Vagina (tissue), 2 donors: ENCODE measurements around the gene EBF4. TPM values are rescaled to one million over a fixed set of nuclear protein-coding genes. Genes with fewer than 3 reads are reported as not detected.

Experiments used
- DNase-seq, 2 donors: peaks; one replicate each; pipeline ENCODE4 v3.0.0-alpha.2; 2017; ENCODE audit errors: extremely low spot score in 2 of 2
- H3K27ac ChIP-seq: fragments of 200-600 bp; sonication (generic); one replicate; pipeline ENCODE4 v1.5.1; 2019
- H3K27me3 ChIP-seq: fragments of 200-600 bp; sonication (generic); one replicate; pipeline ENCODE4 v1.5.1; 2019
- H3K36me3 ChIP-seq, 2 donors: fragments of 200-600 bp; sonication (generic); one replicate each; pipeline ENCODE4 v1.5.1; 2017 to 2019
- H3K4me1 ChIP-seq: fragments of 200-600 bp; sonication (generic); one replicate; pipeline ENCODE4 v1.5.1; 2019
- H3K4me3 ChIP-seq, 2 donors: fragments of 200-600 bp; sonication (generic); 1 replicate in 1 of 2; 2 replicates in 1 of 2; pipeline ENCODE4 v1.5.1; 2016 to 2019
- H3K9me3 ChIP-seq: fragments of 200-600 bp; sonication (generic); one replicate; pipeline ENCODE4 v1.5.1; 2019
- POLR2A ChIP-seq, 2 donors: fragments of 450-650 bp; IDR thresholded peaks; one replicate each; pipeline ENCODE4 v1.6.1; 2017; ENCODE audit warnings: antibody characterized with exemption in 2 of 2, mild to moderate bottlenecking in 2 of 2, moderate library complexity in 2 of 2
- POLR2AphosphoS5 ChIP-seq, 2 donors: sonication (generic); formaldehyde crosslinking; IDR thresholded peaks; one replicate each; pipeline ENCODE4 v1.9.0; 2017; ENCODE audit warnings: antibody characterized with exemption in 2 of 2, mild to moderate bottlenecking in 2 of 2, low read depth in 1 of 2; ENCODE audit not compliant: insufficient read depth in 1 of 2
- intact Hi-C: fragments of 100-400 bp; cut with DNase I; formaldehyde crosslinking; loops from one replicate; pipeline ENCODE4 v1.15.1; 2023
- total RNA-seq: library from RNA; depleted of rRNA; stranded (reverse); fragments of >200 nt; gene quantifications from one replicate; pipeline ENCODE4 v1.2.3, GENCODE V29; 2016
- TF ChIP-seq, protein P1 (sequence below), 3 experiments: fragments of 450-650 bp in 2 of 3; fragments of 200-600 bp in 1 of 3; sonication (generic) in 1 of 3; IDR thresholded peaks; one replicate each; pipeline ENCODE4 v1.5.1; 2017 to 2019; ENCODE audit warnings: antibody characterized with exemption in 3 of 3, mild to moderate bottlenecking in 2 of 3, moderate library complexity in 2 of 3

EBF4 gene
- total RNA-seq, 1 donor from 2014 or later: 23.1 TPM

DNA sequence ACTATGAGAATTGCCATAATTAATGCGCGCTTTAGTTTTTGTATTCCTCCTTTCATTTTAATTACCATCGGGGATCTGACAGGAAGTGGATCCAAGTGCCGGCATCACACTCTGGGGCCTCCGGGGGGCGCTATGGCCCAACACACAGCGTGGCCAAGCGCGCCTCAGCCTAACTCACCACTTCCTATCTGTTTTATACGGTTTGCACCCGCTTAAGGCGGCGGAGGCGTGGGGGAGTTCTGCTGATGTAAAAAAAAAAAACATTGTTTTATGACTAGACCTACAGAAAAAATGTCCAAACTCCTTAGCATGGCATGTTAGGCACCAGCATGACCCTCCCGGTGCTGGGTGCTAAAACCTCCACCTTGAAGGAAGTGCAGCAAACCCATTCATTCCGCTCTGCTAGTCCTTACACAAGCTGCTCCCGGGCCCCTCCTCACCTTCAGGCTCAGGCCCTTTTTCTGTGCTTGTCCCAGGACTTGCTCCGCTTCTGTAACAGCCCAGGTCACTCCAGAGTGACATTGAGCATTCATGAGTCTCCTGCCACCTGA, 4.5 kb upstream of the EBF4 start:
- DNase-seq: no peak
- TF ChIP-seq POLR2AphosphoS5 (IDR thresholded peaks at IDR 0.05; ENCODE audit: insufficient read depth in 1 of 2, low read depth in 1 of 2) (no peak), POLR2A (IDR thresholded peaks at IDR 0.05) (no peak)
- TF ChIP-seq, protein P1, sequence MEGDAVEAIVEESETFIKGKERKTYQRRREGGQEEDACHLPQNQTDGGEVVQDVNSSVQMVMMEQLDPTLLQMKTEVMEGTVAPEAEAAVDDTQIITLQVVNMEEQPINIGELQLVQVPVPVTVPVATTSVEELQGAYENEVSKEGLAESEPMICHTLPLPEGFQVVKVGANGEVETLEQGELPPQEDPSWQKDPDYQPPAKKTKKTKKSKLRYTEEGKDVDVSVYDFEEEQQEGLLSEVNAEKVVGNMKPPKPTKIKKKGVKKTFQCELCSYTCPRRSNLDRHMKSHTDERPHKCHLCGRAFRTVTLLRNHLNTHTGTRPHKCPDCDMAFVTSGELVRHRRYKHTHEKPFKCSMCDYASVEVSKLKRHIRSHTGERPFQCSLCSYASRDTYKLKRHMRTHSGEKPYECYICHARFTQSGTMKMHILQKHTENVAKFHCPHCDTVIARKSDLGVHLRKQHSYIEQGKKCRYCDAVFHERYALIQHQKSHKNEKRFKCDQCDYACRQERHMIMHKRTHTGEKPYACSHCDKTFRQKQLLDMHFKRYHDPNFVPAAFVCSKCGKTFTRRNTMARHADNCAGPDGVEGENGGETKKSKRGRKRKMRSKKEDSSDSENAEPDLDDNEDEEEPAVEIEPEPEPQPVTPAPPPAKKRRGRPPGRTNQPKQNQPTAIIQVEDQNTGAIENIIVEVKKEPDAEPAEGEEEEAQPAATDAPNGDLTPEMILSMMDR (IDR thresholded peaks at IDR 0.05): peak in 1 of 3 experiments; percentile 22
- Histone ChIP-seq H3K27me3 (no peaks in the 10 kb centered on the region), H3K27ac (no peak overlapping the region), H3K9me3 (no peaks in the 10 kb centered on the region), H3K4me3 (no peak overlapping the region), H3K36me3 (no peaks in the 10 kb centered on the region), H3K4me1 (peaks cover 4% of the 10 kb centered on the region)
- intact Hi-C loops: no loop called here

DNA sequence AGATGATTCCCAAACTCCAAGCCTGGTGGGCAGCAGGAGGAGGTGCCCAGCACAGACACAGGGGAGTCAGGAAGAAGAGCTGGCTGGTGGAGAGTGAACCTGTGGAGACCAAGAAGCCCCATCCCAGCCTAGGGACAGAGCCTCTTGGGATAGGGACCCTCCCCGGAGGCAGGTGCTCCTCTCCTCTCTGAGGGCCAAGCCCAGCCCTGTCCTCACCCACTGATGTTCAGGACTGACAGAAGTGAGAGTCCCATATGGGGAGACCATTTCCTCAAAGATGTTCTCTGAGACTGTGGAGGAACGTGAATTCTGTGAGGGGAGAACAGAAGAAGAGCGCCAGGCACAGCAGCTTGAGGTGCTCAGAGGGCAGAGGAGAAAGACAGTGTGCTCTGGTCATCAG, 2.4 kb upstream of the EBF4 start:
- Histone ChIP-seq H3K27me3 (no peaks in the 10 kb centered on the region), H3K4me3 (no peak overlapping the region), H3K36me3 (no peaks in the 10 kb centered on the region), H3K27ac (no peak overlapping the region), H3K9me3 (no peaks in the 10 kb centered on the region), H3K4me1 (peaks cover 22% of the 10 kb centered on the region)
- no peak for DNase-seq
- TF ChIP-seq POLR2A (IDR thresholded peaks at IDR 0.05) (no peak), POLR2AphosphoS5 (IDR thresholded peaks at IDR 0.05; ENCODE audit: insufficient read depth in 1 of 2, low read depth in 1 of 2) (no peak)
- TF ChIP-seq, protein P1 (IDR thresholded peaks at IDR 0.05): no peak
- intact Hi-C loops: no loop called here

DNA sequence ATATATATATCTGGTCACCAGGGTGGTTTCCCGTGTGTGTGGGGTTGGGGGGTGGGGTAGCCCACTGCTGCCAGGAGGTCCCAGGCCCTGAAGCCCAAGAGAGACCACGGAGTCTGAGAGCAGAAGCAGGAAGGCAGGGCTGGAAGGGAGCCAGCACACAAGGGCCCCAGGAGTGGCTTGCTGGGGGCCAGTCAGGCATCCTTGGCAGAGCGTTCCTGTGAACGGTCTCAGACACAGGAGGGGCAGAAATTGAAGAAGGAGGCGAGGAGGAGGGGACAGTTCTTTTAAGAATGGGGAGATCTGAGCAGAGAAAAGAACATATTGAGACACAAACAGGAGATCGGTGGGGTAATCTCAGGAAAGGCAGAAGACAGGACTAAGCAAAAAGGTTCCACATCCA, 1.9 kb upstream of the EBF4 start:
- intact Hi-C loops: no loop called here
- no peaks in the 10 kb centered on the region for H3K27me3 ChIP-seq
- H3K9me3 ChIP-seq: no peaks in the 10 kb centered on the region
- no peaks in the 10 kb centered on the region for H3K36me3 ChIP-seq
- peaks cover 22% of the 10 kb centered on the region for H3K4me1 ChIP-seq
- H3K4me3 ChIP-seq: no peak overlapping the region
- no peak for DNase-seq
- TF ChIP-seq POLR2AphosphoS5 (IDR thresholded peaks at IDR 0.05; ENCODE audit: insufficient read depth in 1 of 2, low read depth in 1 of 2) (no peak), POLR2A (IDR thresholded peaks at IDR 0.05) (no peak)
- TF ChIP-seq, protein P1 (IDR thresholded peaks at IDR 0.05): no peak
- H3K27ac ChIP-seq: no peak overlapping the region

DNA sequence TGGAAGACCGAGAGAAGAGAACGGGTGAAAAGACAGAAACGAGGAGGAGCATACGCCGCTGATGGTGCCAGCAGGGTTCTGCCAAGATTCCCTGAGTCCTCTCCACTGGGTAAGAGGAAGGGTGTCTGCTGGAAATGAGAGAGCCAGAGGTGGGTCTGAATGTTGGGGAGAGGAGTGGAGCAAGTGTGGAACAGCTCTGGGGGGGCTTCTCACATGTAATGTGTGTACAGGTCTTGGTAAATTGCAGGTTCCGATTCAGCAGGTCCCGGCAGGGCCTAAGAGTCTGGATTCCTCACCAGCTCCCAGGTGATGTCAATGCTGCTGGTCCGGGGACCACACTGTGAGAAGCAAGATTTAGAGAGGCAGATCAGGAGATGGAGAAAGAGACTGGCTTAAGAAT, 1.5 kb upstream of the EBF4 start:
- DNase-seq: no peak
- no peak for TF ChIP-seq POLR2AphosphoS5 (IDR thresholded peaks at IDR 0.05; ENCODE audit: insufficient read depth in 1 of 2, low read depth in 1 of 2)
- no peak for TF ChIP-seq POLR2A (IDR thresholded peaks at IDR 0.05)
- TF ChIP-seq, protein P1 (IDR thresholded peaks at IDR 0.05): no peak
- H3K27me3 ChIP-seq: no peaks in the 10 kb centered on the region
- no peak overlapping the region for H3K27ac ChIP-seq
- H3K9me3 ChIP-seq: no peaks in the 10 kb centered on the region
- H3K4me3 ChIP-seq: no peak overlapping the region
- peaks cover 22% of the 10 kb centered on the region for H3K4me1 ChIP-seq
- H3K36me3 ChIP-seq: no peaks in the 10 kb centered on the region
- intact Hi-C loops: no loop called here

DNA sequence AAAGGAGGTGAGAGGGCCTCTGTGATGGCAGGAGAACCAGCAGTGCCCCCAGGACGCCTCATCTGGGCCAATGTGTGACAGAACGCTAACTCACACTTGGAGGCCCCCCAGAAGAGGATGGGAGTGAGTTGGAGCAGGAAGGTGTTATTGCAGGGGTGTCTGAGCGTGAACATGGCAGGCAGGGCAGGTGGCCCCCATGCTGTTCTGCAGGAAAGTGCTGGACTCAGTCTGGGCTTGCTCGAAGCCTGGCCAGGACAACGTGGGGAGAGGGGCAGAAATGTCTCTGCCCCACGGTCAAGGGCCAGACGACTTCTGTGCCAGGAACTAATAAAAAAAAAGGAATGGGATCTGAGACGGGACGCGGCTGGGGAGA, 931 bp upstream of the EBF4 start:
- Histone ChIP-seq H3K27me3 (no peaks in the 10 kb centered on the region), H3K27ac (peak overlapping the region; percentile 82), H3K9me3 (no peaks in the 10 kb centered on the region), H3K36me3 (no peaks in the 10 kb centered on the region), H3K4me1 (peaks cover 22% of the 10 kb centered on the region), H3K4me3 (peak overlapping the region; percentile 46 to 78)
- intact Hi-C loops: no loop called here
- no peak for DNase-seq
- TF ChIP-seq POLR2A (IDR thresholded peaks at IDR 0.05) (no peak), POLR2AphosphoS5 (IDR thresholded peaks at IDR 0.05; ENCODE audit: insufficient read depth in 1 of 2, low read depth in 1 of 2) (no peak)
- TF ChIP-seq, protein P1 (IDR thresholded peaks at IDR 0.05): no peak
